MV-4-11 (cell line): ENCODE results near the gene EXOG.
A peak's percentile ranks its signal among the peaks of the same experiment; 100 is the strongest.

Source experiments
- DNase-seq: peaks from one replicate; lab custom pipeline; 2025; lab: John Stamatoyannopoulos, UW

Gene EXOG

DNA sequence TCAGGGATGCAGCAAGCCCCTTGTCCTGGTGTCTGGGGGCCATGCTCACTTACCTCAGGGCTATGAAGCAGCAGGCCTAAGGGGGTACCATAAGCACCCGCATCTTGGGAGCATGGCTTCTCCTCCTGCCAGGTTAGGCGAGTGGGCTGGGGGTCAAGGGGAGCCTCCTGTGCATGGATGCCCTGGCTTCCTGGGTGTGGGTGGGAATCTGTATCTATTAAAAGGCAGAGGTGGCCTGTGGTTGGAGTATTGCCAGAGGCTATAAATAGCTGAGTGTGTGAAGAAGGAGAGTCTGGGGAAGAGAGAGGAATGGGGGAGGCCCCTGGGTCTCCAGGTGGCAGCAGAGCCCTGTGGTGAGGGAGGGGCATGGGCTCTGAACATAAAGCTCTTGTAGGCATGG lies 22.9 kb upstream of the EXOG start:
- no peak for DNase-seq

DNA sequence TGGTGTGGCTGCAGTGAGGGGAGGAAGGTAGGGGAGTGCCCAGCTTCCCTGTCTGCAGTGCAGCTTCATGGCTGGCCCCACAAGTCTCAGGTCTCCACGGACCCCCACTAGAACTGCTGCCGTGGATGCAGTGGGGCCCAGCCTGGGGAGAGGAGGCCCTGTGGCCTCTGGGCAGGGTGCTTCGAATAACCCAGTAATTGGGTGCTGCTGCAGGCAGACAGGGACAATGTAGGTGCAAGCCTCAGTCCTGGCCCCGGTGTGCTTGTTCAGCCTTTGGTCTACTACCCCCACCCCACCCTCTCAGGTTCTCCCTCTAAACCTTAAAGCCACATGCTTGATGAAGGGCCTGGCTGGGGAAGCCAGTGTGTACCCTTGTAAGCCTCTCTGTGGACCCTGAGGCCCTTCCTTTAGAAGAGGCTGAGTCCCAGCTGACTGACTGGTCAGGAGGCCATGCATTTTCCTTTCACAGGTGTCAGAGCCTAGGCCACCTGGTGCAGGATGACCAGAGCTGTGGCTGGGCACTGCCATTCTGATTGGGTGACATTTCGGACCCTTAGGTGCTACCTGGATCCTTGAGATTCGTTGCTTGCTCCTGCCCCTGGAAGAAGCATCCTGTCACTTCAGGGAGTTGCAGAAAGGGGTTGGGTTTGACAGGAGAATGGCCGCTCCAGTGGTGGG lies 21.1 kb upstream of the EXOG start:
- no peak for DNase-seq

- no peak for DNase-seq
Observed at GRCh38 chr3:38475716-38476115, 20.4 kb upstream of the EXOG start.

GRCh38 chr3:38476157-38476756 lies 19.9 kb upstream of the EXOG start:
- DNase-seq, result no peak

DNA sequence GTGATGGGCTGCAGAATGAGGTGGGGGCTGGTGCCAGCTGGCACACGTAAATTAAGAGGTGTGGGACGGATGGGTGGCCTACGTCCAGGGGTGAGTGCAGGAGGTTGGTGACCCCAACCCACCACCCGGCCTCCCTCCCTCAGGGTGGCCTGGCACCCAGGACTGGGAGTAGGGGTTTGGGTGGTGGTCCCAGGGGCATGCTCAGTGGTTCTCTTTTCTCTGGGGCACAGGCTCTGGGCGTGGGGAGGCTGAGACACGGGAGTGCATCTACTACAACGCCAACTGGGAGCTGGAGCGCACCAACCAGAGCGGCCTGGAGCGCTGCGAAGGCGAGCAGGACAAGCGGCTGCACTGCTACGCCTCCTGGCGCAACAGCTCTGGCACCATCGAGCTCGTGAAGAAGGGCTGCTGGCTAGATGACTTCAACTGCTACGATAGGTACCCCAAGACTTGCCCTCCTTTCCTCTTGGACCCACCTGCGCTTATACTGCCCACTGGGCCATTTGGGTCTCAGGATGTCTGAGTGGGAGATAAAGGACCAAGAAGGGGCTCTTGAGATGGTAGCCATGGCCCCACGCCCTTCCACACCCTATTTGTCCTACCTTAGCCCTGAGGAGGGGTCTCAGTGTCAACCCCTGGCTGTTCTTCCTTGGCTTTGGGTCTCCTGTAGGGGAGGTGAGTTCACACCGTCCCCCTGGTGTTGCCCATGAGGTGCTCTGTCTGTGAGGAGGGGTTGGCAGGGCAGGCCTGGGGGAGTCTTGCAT lies 18.9 kb upstream of the EXOG start:
- DNase-seq, result no peak

- no peak for DNase-seq
Observed at GRCh38 chr3:38477839-38478450, 18.2 kb upstream of the EXOG start.

DNA sequence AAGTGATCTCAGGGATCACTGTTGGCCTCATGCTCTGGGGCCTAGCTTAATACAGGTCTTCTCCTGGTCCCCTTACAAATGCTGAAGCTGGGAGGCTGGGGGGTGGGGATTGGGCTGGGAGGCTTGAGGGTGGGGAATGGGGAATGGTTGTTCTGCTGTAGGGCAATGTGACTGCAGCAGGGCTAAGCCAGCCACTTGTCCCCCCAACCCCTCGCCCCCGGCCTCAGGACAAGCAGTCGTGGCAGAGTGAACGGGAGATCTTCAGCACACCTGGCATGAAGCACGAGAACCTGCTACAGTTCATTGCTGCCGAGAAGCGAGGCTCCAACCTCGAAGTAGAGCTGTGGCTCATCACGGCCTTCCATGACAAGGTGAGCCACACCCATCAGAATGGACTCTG lies 17.2 kb upstream of the EXOG start:
- no peak for DNase-seq

- peak; percentile 33 for DNase-seq
Observed at GRCh38 chr3:38479431-38480092, 16.6 kb upstream of the EXOG start.

DNA sequence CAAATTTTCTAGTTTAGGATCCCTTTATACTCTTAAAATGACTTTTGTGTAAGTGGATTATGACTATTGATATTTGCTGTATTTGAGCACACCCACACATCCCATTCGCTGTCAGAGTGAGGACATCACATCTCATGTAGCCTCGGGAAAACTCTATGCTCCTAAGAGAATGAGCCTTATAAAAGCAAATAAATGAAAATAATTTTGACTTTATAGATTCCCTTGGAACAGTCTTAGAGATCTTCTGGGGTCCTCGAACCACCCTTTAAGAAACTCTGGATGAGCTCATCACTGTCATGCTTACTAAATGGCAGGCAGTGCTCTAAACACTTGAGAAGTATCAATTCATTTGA lies 16.1 kb upstream of the EXOG start:
- no peak for DNase-seq

GRCh38 chr3:38480930-38481329 lies 15.2 kb upstream of the EXOG start:
- DNase-seq, result no peak

DNA sequence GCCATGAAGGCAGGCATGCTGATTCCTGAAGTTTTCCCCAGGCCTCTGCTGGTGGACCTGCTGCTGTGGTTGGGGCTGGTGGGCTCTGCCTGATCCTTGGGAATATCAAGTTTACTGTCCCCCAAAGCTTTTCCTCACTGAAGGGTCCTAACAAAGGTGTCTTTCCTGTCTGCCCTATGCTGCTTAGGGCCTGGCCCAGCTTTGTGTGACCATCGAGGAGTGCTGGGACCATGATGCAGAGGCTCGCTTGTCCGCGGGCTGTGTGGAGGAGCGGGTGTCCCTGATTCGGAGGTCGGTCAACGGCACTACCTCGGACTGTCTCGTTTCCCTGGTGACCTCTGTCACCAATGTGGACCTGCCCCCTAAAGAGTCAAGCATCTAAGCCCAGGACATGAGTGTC lies 13.2 kb upstream of the EXOG start:
- DNase-seq, result no peak

DNA sequence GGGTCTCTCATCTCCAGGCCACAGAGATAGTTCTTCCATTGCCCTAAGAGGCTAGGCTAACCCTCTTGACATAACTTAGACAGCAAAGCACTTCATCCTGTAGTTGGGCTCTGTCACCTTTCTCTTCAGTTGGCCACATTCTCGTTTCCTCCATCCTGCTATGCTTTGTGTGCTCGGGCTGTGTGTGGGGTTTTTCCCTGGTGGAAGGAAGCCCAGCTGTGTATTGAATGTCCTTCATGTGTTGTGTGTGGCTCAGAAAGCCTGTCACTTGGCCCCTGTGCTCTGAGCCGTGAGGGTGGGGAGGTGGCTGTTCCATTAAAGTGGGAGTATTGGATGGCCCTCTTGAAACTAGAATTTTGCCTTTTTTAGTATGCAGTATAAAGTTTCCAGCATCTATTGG lies 8.8 kb upstream of the EXOG start:
- no peak for DNase-seq

- DNase-seq, result no peak
Observed at GRCh38 chr3:38488949-38489348, 7.2 kb upstream of the EXOG start.

- no peak for DNase-seq
Observed at GRCh38 chr3:38489766-38490165, 6.4 kb upstream of the EXOG start.

DNA sequence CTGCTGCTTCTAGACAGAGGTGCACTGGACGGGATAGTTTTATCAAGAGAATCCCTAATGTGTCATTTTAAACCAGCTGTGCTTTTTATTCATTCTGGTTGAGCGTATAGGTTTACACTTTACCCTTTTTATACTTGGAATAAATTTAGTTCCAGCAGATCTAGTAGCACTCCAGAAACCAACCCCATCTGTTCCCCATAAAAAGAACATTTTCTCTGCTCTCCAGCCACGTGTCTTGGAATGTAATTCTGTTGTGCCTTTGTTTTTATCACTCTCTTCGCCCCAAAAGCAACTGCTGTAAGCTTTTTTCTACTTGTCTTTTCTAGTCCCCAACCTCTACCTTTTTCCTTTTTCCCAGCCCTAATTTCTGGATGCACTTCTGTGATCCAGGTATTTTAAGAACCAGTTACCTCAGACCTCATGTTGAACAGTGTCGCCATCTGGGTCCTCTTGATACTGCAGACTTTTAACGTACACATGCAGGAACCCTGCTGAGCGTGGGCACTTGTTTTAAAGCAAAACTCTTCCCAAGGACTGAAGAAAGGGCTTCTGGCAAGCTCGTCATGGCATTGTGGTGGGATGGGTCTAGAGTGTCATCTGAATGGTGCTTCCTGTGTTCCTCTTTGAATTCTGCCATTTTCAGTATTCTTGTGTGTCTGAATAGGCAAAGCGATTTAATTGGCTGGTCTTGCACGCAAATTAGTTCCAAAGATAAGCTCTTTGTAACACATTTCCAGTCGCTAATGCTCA lies 5.7 kb upstream of the EXOG start:
- DNase-seq, result no peak

- no peak for DNase-seq
Observed at GRCh38 chr3:38491215-38491614, 4.9 kb upstream of the EXOG start.

GRCh38 chr3:38493031-38493430 lies 3.1 kb upstream of the EXOG start:
- peak; percentile 49 for DNase-seq

- DNase-seq, result peak; percentile 11
Observed at GRCh38 chr3:38497031-38497430, 891 bp downstream of the EXOG start.

DNA sequence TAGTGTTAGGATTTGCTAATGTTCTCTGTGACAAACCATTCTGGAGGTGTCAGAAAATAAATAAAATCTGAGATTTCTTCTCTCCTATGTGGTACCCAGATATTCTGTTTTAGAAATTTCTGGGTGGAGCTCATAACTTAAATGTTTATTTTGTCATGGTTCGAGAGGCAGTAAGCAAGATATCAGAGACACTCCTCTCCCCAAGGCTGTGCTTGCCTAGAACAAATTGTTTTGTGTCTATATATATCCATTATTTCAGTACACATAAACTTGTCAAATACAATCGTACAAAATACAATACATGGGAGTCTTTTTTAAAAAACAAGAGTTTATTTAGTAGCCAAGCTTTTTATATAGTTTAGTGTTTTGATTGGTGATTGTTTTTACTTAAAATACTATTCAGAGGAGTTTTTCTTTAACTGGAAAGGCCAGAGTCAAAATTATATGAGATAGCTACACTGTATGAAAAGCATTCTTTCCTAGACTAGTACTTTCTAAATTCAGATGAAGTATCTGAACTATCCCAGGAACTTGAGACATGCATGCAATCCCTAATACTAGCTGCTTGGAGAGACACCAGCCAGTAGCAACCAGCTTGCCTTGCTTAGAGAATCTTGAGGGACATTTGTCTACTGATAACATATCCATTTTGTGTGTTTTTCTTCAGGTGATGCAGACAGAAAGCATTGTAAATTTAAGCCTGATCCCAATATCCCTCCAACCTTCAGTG lies 4.7 kb downstream of the EXOG start:
- DNase-seq, result no peak

DNA sequence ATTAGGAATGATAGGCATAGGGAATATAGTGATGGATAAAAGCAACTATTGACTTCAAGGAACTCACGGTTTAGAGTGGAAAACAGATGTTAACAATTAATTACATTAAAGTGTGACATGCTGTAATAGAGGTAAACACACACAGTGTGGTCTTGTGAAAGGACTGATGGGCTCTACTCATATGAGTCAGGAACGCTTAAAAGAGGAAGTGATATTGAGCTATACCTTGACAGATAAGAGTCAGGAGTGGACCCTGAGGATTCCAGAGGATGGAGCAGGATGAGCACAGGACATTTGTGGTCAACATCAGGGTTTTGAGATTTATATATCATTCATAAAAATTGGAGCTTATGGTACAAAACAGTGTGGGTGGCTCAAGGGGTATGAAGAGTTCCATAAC lies 11.0 kb downstream of the EXOG start:
- DNase-seq, result peak; percentile 10

DNA sequence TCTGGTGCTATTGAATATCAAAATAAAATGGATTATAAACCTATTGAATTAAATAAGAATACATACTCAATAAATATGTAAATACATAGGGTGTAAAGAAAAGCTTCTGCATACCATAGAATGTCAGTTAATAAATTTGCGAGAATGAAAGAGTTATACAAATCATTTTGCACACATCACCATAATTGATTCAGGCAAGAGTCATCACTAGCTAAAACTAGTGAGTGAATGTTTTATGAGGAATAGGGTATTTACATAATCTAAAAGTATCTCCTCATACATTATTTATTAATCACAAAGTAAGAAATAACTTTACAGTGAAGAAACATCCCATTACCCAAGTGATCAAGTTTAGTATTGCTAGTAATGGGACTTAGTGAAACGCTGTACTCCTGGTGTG lies 13.6 kb downstream of the EXOG start:
- DNase-seq, result no peak
